GM12878 (cell line): ENCODE measurements around the gene ARRB2. TPM values are rescaled to one million over a fixed set of nuclear protein-coding genes. Genes with fewer than 3 reads are reported as not detected.

Source experiments
- ATAC-seq: fragments of 200-7000 bp; cut with Tn5 transposase; 3 replicates; pipeline ENCODE4 v1.9.1; 2020; ENCODE audit warnings: mild to moderate bottlenecking, moderate library complexity
- BruUV-seq: library from RNA; stranded (reverse); fragments of 400-500 nt; replicated peaks from 2 replicates; lab custom pipeline; 2021; lab: Mats Ljungman, UMichigan
- CTCF ChIA-PET: fragments of 300-600 bp; sonication (Branson Sonifier 250); formaldehyde crosslinking; extraction: SDS; loops from one replicate; lab custom pipeline; 2021; ENCODE audit warnings: inconsistent platforms; lab: Yijun Ruan, JAX
- POLR2A ChIA-PET: fragments of 350-600 bp; formaldehyde crosslinking; extraction: SDS; loops from one replicate; lab custom pipeline; 2021; ENCODE audit warnings: inconsistent platforms; lab: Charles Lee
- RAD21 ChIA-PET: fragments of 300-600 bp; sonication (Branson Sonifier 250); formaldehyde crosslinking; loops from one replicate; lab custom pipeline; 2023; ENCODE audit warnings: antibody characterized with exemption; ENCODE audit not compliant: unreplicated experiment; lab: Charles Lee
- SMC1A ChIA-PET: fragments of 300-600 bp; sonication (Branson Sonifier 250); formaldehyde crosslinking; loops from one replicate; lab custom pipeline; 2023; ENCODE audit not compliant: unreplicated experiment, uncharacterized antibody; lab: Charles Lee
- DNase-seq: peaks from one replicate; pipeline ENCODE4 v3.0.0-alpha.2; 2011; ENCODE audit warnings: low read depth, low spot score
- FAIRE-seq: peaks from 3 replicates; lab custom pipeline; 2011; peaks lifted over from hg19 to GRCh38; lab: Jason Lieb, UNC
- H2AFZ ChIP-seq: 2 replicates; pipeline ENCODE4 v1.6.0; 2011; ENCODE audit warnings: low read depth, low read length, control low read depth; ENCODE audit not compliant: control insufficient read depth
- H3K27ac ChIP-seq: 2 replicates; pipeline ENCODE4 v1.5.1; 2011; ENCODE audit warnings: control low read depth; ENCODE audit not compliant: control insufficient read depth, insufficient read depth
- H3K27me3 ChIP-seq, 2 experiments: replicated peaks in 1 of 2; 2 replicates each; pipeline versions ENCODE4 v1.6.0 to v1.6.1; 2011; ENCODE audit warnings: low read length in 1 of 2; ENCODE audit not compliant: control insufficient read depth in 2 of 2, insufficient read depth in 2 of 2
- H3K36me3 ChIP-seq, 2 experiments: 2 replicates each; pipeline ENCODE4 v1.5.1; 2011; ENCODE audit warnings: low read length in 1 of 2; ENCODE audit not compliant: control insufficient read depth in 2 of 2, insufficient read depth in 2 of 2
- H3K4me1 ChIP-seq: 2 replicates; pipeline ENCODE4 v1.6.1; 2011; ENCODE audit warnings: mild to moderate bottlenecking, low read length, moderate library complexity, mixed read lengths; ENCODE audit not compliant: control insufficient read depth, insufficient read depth
- H3K4me2 ChIP-seq: 2 replicates; pipeline ENCODE4 v1.6.0; 2011; ENCODE audit warnings: control low read depth; ENCODE audit not compliant: control insufficient read depth, insufficient read depth
- H3K4me3 ChIP-seq: fragments of 200-600 bp; sonication (generic); 2 replicates; pipeline ENCODE4 v1.5.1; 2016
- H3K79me2 ChIP-seq: 2 replicates; pipeline ENCODE4 v1.6.0; 2011; ENCODE audit warnings: low read length; ENCODE audit not compliant: control insufficient read depth, insufficient read depth
- H3K9ac ChIP-seq: 2 replicates; pipeline ENCODE4 v1.8.0; 2011; ENCODE audit warnings: low read length, control low read depth, mixed read lengths; ENCODE audit not compliant: control insufficient read depth, insufficient read depth
- H3K9me3 ChIP-seq: replicated peaks from 3 replicates; pipeline ENCODE4 v1.5.1; 2011; ENCODE audit warnings: mild to moderate bottlenecking, low read length; ENCODE audit not compliant: control insufficient read depth, insufficient read depth
- H4K20me1 ChIP-seq: 2 replicates; pipeline ENCODE4 v1.6.0; 2011; ENCODE audit not compliant: control insufficient read depth, insufficient read depth
- BACH1 ChIP-seq: fragments of 450-650 bp; IDR thresholded peaks from 2 replicates; pipeline ENCODE4 v1.6.1; 2017; ENCODE audit warnings: mild to moderate bottlenecking, borderline replicate concordance
- ESRRA ChIP-seq: IDR thresholded peaks from 2 replicates; pipeline ENCODE4 v1.6.1; 2012; ENCODE audit warnings: mild to moderate bottlenecking, low read length, improper control_type of control experiment
- FOS ChIP-seq: IDR thresholded peaks from 3 replicates; pipeline ENCODE4 v1.6.1; 2011; ENCODE audit warnings: borderline replicate concordance; ENCODE audit not compliant: insufficient read length; ENCODE audit errors: extremely low read depth
- FOXM1 ChIP-seq: IDR thresholded peaks from 2 replicates; pipeline ENCODE4 v1.6.1; 2012; ENCODE audit warnings: low read depth, mild to moderate bottlenecking, inconsistent platforms, low read length, moderate library complexity
- JUNB ChIP-seq: IDR thresholded peaks from 2 replicates; pipeline ENCODE4 v1.6.1; 2016; ENCODE audit warnings: antibody characterized with exemption, mild to moderate bottlenecking
- KAT2A ChIP-seq: conservative IDR thresholded peaks from 2 replicates; pipeline ENCODE4 v1.6.1; 2011; ENCODE audit warnings: low read depth, low read length; ENCODE audit not compliant: control insufficient read depth
- MYC ChIP-seq: IDR thresholded peaks from 2 replicates; pipeline ENCODE4 v1.6.1; 2011; ENCODE audit warnings: mild to moderate bottlenecking, low read length, moderate library complexity, inconsistent platforms; ENCODE audit not compliant: insufficient read depth, insufficient replicate concordance, insufficient read length, severe bottlenecking
- NFXL1 ChIP-seq: fragments of 450-650 bp; IDR thresholded peaks from 2 replicates; pipeline ENCODE4 v1.6.1; 2017; ENCODE audit warnings: antibody characterized with exemption, mild to moderate bottlenecking, borderline replicate concordance
- NFYA ChIP-seq: IDR thresholded peaks from 2 replicates; pipeline ENCODE4 v1.6.1; 2011; ENCODE audit warnings: low read depth, mild to moderate bottlenecking, low read length, improper control_type of control experiment, borderline replicate concordance
- POLR2A ChIP-seq: IDR thresholded peaks from 2 replicates; pipeline ENCODE4 v1.6.1; 2011; ENCODE audit warnings: low read depth, mild to moderate bottlenecking, low read length
- POLR2AphosphoS5 ChIP-seq: IDR thresholded peaks from 2 replicates; pipeline ENCODE4 v1.6.1; 2011; ENCODE audit warnings: mild to moderate bottlenecking, low read length, inconsistent platforms
- RB1 ChIP-seq: fragments of 450-650 bp; formaldehyde crosslinking; IDR thresholded peaks from 2 replicates; pipeline ENCODE4 v1.6.1; 2017; ENCODE audit warnings: mild to moderate bottlenecking, borderline replicate concordance
- ZNF274 ChIP-seq: IDR thresholded peaks from one replicate; pipeline ENCODE4 v1.8.0; 2011; ENCODE audit not compliant: insufficient read length, insufficient read depth
- ZZZ3 ChIP-seq: IDR thresholded peaks from 2 replicates; pipeline ENCODE4 v1.6.1; 2011; ENCODE audit warnings: low read depth; ENCODE audit not compliant: control insufficient read depth, insufficient read length
- WGBS: methylation state at CpG from one replicate; pipeline ENCODE4 v1.1.6; 2016; ENCODE audit warnings: low lambda C conversion rate; ENCODE audit not compliant: insufficient replicate concordance, insufficient coverage; ENCODE audit errors: missing lambda C conversion rate; 5-methylcytosine and 5-hydroxymethylcytosine counted together
- in situ Hi-C: fragments of 300-500 bp; cut with MboI; formaldehyde crosslinking; loops from 9 replicates; pipeline ENCODE4 v1.14.3; 2018; ENCODE audit warnings: mixed read lengths
- intact Hi-C: fragments of 100-400 bp; cut with micrococcal nuclease; formaldehyde crosslinking; loops from one replicate; pipeline ENCODE4 v1.14.2; 2022; ENCODE audit not compliant: unreplicated experiment
- polyA plus RNA-seq, 11 experiments: library from polyadenylated mRNA; depleted of rRNA in 4 of 11; unstranded in 6 of 11; stranded (reverse) in 5 of 11; fragments of >200 nt; fragmentation: Nextera tagmentation in 4 of 11; fragmentation: Illumina TruSeq in 1 of 11; extraction: Ambion mirVana in 4 of 11; extraction: Trizol in 1 of 11; gene quantifications; 1 replicate in 1 of 11; 2 replicates in 10 of 11; pipeline versions ENCODE4 v1.2.1 to v1.2.3, GENCODE V29; 2011 to 2016; ENCODE audit warnings: inconsistent platforms in 2 of 11, missing spikeins in 2 of 11, low read depth in 1 of 11
- total RNA-seq, 4 experiments: library from RNA; depleted of rRNA in 3 of 4; stranded (reverse); fragments of >200 nt in 3 of 4; fragmentation: Illumina TruSeq in 1 of 4; extraction: Trizol in 1 of 4; gene quantifications; 2 replicates each; pipeline versions ENCODE4 v1.2.1 to v1.2.3, GENCODE V29; 2013 to 2021
- TF ChIP-seq, protein P1 (sequence below): fragments of 450-650 bp; IDR thresholded peaks from 2 replicates; pipeline ENCODE4 v1.6.1; 2018; ENCODE audit warnings: mild to moderate bottlenecking, low read depth, moderate library complexity; ENCODE audit not compliant: partially characterized antibody
- TF ChIP-seq, protein P2 (sequence below): fragments of 450-650 bp; conservative IDR thresholded peaks from 2 replicates; pipeline ENCODE4 v1.6.1; 2017; ENCODE audit warnings: mild to moderate bottlenecking, moderate library complexity
- TF ChIP-seq, protein P3 (sequence below): fragments of 450-650 bp; IDR thresholded peaks from 2 replicates; pipeline ENCODE4 v1.6.1; 2017; ENCODE audit warnings: mild to moderate bottlenecking

The ARRB2 gene
- total and polyA plus RNA-seq, 10 of the 15 experiments (the other 5 are each of a cell fraction or from before 2014, with no cell fraction given) = 6.5 to 75.2 (median 43.1) TPM

DNA sequence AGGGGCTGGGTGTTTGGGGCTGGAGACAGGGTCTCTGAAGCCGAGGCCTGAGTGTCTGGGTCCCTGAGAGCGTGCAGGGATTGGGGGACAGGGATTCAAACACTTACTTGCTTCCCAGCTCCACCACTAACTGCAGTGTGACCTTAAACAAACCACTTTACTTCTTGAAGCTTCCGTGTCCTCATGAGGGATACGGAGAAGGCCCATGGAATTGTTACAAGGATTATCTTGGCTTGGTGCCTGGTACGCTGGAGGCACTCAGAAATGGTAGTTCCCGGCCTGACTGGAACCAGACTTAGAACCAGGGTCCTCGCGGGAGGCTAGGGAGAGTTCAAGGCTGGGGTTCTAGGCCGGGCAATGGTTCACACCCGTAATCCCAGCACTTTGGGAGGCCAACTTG is 32.2 kb downstream of the ARRB2 start:
- H3K79me2 ChIP-seq = no peaks in the 10 kb centered on the region
- H4K20me1 ChIP-seq = no peaks in the 10 kb centered on the region
- H2AFZ ChIP-seq = no peak overlapping the region
- H3K36me3 ChIP-seq = no peaks in the 10 kb centered on the region
- CTCF ChIA-PET = no interaction called here
- in situ Hi-C loops (no loop called here), intact Hi-C loops (no loop called here)
- SMC1A ChIA-PET = no interaction called here
- WGBS = 60% methylated on average over 9 of the region's 10 CpGs
- ATAC-seq = no peak
- peaks cover 9 to 15% of the 10 kb centered on the region in 2 experiments for H3K27me3 ChIP-seq
- H3K9ac ChIP-seq = no peak overlapping the region
- H3K9me3 ChIP-seq = no peaks in the 10 kb centered on the region
- peaks cover 3% of the 10 kb centered on the region; the same call in 1 of the 2 replicates for H3K4me1 ChIP-seq
- no peak for FAIRE-seq
- RAD21 ChIA-PET = no interaction called here
- H3K4me2 ChIP-seq = no peak overlapping the region
- no peak for DNase-seq
- TF ChIP-seq, protein P1, sequence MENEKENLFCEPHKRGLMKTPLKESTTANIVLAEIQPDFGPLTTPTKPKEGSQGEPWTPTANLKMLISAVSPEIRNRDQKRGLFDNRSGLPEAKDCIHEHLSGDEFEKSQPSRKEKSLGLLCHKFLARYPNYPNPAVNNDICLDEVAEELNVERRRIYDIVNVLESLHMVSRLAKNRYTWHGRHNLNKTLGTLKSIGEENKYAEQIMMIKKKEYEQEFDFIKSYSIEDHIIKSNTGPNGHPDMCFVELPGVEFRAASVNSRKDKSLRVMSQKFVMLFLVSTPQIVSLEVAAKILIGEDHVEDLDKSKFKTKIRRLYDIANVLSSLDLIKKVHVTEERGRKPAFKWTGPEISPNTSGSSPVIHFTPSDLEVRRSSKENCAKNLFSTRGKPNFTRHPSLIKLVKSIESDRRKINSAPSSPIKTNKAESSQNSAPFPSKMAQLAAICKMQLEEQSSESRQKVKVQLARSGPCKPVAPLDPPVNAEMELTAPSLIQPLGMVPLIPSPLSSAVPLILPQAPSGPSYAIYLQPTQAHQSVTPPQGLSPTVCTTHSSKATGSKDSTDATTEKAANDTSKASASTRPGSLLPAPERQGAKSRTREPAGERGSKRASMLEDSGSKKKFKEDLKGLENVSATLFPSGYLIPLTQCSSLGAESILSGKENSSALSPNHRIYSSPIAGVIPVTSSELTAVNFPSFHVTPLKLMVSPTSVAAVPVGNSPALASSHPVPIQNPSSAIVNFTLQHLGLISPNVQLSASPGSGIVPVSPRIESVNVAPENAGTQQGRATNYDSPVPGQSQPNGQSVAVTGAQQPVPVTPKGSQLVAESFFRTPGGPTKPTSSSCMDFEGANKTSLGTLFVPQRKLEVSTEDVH = no peak
- TF ChIP-seq NFXL1 = no peak
- TF ChIP-seq MYC = no peak
- TF ChIP-seq, protein P2, sequence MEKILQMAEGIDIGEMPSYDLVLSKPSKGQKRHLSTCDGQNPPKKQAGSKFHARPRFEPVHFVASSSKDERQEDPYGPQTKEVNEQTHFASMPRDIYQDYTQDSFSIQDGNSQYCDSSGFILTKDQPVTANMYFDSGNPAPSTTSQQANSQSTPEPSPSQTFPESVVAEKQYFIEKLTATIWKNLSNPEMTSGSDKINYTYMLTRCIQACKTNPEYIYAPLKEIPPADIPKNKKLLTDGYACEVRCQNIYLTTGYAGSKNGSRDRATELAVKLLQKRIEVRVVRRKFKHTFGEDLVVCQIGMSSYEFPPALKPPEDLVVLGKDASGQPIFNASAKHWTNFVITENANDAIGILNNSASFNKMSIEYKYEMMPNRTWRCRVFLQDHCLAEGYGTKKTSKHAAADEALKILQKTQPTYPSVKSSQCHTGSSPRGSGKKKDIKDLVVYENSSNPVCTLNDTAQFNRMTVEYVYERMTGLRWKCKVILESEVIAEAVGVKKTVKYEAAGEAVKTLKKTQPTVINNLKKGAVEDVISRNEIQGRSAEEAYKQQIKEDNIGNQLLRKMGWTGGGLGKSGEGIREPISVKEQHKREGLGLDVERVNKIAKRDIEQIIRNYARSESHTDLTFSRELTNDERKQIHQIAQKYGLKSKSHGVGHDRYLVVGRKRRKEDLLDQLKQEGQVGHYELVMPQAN = no peak
- no peak for TF ChIP-seq POLR2A
- TF ChIP-seq ZNF274 = no peak
- TF ChIP-seq, protein P3, sequence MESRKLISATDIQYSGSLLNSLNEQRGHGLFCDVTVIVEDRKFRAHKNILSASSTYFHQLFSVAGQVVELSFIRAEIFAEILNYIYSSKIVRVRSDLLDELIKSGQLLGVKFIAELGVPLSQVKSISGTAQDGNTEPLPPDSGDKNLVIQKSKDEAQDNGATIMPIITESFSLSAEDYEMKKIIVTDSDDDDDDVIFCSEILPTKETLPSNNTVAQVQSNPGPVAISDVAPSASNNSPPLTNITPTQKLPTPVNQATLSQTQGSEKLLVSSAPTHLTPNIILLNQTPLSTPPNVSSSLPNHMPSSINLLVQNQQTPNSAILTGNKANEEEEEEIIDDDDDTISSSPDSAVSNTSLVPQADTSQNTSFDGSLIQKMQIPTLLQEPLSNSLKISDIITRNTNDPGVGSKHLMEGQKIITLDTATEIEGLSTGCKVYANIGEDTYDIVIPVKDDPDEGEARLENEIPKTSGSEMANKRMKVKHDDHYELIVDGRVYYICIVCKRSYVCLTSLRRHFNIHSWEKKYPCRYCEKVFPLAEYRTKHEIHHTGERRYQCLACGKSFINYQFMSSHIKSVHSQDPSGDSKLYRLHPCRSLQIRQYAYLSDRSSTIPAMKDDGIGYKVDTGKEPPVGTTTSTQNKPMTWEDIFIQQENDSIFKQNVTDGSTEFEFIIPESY = no peak
- no peak for TF ChIP-seq RB1
- TF ChIP-seq ZZZ3 = no peak
- no peak for TF ChIP-seq BACH1
- no peak for TF ChIP-seq FOS
- no peak for TF ChIP-seq FOXM1
- no peak for TF ChIP-seq ESRRA
- TF ChIP-seq JUNB = no peak
- TF ChIP-seq NFYA = no peak
- TF ChIP-seq POLR2AphosphoS5 = no peak
- no peak for TF ChIP-seq KAT2A
- no TSS peak for BruUV-seq
- POLR2A ChIA-PET = interaction anchor here (0.6 kb wide), 1 partner anchor 94 kb away, joined by 4 read pairs; no protein-coding TSS in a partner anchor
- no peak overlapping the region for H3K4me3 ChIP-seq
- H3K27ac ChIP-seq = no peak overlapping the region
